Renal pelvis (tissue), 4 donors: ENCODE data around the gene ANKRD39. TPM values are rescaled to one million over a fixed set of nuclear protein-coding genes. Genes with fewer than 3 reads are reported as not detected.
"Not testable (repeated sequence)": the region's sequence is repeated elsewhere in the genome, so short reads cannot be mapped to it uniquely, and the experiment has no call there.

Experiments
- DNase-seq: peaks from one replicate; pipeline ENCODE4 v3.0.0-alpha.2; 2013
- polyA plus RNA-seq, 3 donors: library from polyadenylated mRNA; unstranded; fragments of 120-200 nt; gene quantifications; one replicate each; pipeline ENCODE4 v1.2.1, GENCODE V29; 2013; ENCODE audit not compliant: insufficient read length in 3 of 3

The ANKRD39 gene
- polyA plus RNA-seq, 3 donors: 8.5 to 11.3 (median 11.0) TPM

DNA sequence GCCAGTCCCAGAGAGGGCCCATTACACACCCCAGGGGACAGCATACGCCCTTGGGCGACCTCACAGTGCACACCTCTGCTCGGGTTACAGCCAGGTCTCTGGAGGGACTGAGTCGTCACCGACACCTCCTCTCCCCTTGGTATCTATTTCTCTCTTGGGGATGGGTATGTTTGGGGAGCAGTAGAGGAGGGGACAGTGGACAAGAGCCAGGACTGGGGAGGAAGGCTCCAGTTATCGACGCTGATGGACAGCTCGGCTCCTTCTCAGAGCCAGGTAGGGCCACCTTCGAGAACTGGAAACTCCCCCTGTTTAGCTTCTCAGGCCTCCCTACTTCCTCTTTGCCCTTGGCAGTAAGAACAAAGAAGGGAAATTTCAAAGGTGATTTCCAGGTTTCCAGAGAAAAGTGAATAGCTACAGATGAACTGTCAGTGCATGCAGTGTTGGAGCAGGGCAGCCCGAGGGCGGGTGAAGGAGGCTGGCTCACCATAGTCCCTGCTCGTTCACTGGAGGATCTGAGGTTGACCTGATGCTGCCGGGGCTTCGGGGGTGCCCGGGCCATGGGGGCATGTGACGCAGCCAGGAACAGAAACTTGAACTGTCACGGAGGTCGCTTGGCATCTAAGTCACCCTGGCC, 16.5 kb upstream of the ANKRD39 start:
- DNase-seq: no peak

DNA sequence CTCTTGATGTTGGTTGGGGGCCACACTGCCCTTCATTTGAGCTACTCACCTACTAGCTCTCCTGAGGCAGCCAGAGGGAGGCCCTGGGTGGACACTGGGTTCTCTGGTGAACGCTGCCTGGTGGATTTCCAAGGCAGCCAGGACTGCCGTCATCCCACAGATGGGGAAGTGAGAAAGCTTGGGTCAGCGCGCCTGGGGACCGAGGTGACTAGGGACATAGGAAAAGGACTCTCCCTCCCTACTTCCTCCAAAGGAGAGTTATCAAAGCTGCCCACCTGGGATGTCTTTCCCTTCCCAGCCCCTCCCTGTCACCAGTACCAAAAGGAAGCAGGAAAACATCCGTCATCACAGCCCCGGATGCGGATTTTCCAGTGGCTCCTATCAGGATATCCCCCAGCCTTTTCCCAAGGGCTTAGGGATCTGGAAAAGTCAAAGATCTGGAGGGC, 15.9 kb upstream of the ANKRD39 start:
- DNase-seq: no peak

- DNase-seq: no peak
Observed at GRCh38 chr2:96872591-96873349, 15.0 kb upstream of the ANKRD39 start.

DNA sequence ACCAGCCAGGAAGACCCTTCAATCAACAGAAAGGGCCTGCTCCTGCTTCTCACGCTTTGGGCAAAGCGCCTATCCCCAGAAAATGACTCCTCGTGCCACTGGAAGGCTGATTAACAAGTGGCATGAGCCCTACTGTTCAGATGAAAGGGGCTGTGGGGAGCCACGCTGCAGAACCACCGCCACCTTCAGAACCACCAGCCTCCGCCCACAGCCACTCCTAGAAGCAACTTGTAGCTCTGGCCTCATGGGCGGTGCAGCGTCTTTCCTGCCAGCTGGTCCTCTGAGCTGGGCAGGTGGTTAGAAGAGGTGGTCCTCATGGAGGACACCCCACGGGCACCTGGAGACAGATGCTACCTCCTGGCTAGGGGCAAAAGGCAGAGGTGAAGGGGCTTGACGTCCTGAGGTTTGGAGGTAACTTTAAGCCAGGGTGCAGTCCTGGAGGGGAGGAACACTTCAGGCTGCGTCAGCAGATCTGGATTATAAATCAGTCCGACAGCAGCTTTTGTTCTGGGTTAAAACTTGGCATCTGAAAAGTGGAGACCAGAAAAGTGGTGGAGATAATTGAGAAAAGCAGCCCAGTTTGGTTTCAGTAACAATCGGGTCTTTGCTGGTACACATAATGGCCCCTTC, 12.9 kb upstream of the ANKRD39 start:
- no peak for DNase-seq

GRCh38 chr2:96869822-96870625, 12.2 kb upstream of the ANKRD39 start, which contains the start of gene SEMA4C:
TSS of gene SEMA4C (minus strand) at chr2:96870080. CDS start at chr2:96867886, 2,194 bp downstream.
- DNase-seq: no peak

- DNase-seq: peak; percentile 84
Observed at GRCh38 chr2:96869281-96869821, 11.5 kb upstream of the ANKRD39 start.

GRCh38 chr2:96868555-96869280, 10.9 kb upstream of the ANKRD39 start:
- peak; percentile 90 for DNase-seq

- no peak for DNase-seq
Observed at GRCh38 chr2:96867756-96868554, 10.1 kb upstream of the ANKRD39 start.

DNA sequence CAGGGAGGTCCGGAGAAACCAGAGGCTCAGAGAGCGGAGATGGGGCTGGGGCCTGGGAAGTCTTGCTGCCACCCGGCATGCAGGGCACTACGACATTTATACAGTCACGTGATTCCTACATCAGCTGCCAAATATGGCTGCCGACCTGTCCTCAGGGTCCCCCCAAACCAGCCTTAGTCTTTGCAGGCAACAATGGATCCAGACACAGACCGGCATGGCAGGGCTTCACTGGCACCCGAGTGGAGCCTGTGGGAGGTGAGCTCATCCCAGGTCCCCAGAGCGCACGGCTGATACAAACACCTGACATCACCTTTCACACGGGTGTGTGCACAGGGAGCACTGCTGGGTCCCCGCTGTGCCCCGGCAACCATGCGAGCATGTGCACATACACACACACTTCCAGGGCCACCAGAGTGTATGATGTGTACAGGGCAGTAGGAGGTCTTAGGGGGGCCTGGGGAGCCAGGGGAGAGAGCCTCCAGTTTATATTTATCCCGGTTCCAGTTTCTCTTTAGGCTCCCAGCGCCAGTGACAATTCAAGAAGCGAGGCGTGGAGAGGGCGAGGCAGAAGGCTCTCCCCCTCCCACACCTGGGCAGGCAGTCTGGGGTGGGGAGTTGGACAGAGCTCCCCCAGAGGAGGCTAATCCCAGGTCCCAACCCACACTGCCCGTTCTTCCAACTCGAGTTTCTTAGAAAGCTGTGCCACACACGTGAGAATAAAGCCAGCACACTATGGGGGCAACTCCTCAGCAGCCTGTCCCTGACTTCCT, 9.4 kb upstream of the ANKRD39 start:
- no peak for DNase-seq

DNA sequence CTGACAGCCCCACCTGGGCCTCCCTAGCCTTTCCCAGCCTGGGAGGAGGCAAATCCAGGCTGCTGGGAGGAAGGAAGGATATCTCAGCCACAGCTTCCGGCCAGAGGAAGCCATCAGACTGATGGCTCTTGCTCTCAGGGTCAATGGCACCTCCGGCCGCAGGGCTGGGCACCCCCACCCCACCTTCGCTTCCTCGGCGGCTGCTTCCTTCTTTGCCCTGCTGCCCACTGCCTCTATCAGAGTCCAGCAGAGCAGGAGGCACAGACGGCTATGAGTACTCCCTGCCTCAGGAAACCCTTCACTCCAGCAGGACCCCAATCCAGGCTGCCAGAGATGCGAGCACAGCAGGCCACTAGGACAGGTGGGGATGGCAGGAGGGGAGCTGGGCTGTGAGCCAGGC, 8.8 kb upstream of the ANKRD39 start:
- DNase-seq: no peak

DNA sequence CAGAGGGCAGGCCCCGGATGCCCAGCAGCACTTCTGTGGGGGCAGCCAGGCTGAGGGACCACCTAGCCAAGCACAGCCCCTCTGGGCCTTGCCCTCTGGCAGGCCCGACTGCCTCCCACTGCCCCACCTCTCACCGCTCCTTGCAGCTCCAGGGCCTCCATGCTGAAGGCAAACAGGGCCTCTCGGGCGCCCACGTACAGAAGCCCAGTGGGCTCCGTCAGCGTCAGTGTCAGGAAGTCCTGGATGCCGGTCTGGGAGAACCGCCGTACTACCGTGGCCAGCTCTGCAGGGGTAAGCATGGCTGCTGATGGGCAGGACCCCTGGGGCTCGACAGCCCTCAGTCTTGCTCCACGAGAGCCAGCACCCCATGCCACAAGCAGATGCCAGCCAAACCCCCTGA, 8.3 kb upstream of the ANKRD39 start:
- no peak for DNase-seq

DNA sequence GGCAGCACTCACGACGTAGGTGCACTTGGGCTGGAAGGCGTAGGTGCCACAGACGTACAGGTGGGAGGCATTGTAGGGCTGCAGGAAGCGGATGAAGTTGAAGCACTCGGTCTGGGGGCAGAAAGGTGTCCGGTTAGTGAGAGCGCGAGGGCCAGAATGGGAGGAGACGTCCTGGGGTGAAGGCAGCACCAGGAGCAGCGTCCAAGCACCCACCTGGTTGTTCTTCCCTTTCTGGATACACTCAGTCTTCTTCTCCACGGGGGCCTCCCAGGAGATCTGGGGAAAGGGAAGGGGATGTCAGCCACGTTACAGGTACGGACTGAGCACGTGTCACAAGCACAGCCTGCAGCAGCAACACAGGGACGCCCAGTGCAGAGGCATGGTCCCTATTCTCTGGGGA, 7.8 kb upstream of the ANKRD39 start:
- DNase-seq: no peak

- DNase-seq: no peak
Observed at GRCh38 chr2:96864343-96865091, 6.7 kb upstream of the ANKRD39 start.

DNA sequence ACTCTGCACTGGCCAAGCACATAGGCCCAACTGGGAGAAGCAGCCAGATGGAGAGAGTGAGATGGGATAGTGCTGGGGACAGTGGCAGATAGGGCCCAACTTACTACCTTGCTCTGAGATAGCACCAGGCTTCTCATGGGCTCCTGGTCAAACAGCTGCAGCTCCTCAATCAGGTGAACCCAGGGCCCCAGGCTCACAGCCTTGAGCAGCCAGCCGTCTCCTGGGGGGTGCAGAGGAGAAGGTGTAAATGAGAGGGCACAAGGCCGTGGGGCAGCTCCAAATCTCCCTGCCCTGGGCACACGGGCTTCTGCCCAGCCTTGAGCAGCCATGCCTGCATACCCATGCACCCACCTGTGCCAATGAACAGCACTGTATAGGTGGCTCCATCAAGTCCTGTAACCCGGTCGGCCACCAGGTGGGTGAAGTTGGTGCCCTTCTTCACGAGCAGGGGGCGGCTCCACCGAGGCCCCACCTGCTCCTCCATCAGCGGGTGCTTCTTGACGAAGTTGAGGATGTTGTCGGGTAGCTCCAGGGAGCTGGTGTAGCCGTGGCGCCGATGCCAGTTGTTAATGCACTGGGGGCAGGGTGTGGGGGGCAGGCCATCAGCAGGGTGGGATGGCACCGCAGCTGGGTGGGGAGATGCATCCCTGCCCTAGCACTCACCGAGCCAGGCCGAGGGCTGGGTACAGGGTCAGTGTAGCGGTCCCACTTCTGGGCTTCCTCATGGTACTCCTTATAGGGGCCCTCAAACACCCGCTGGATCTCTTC, 5.9 kb upstream of the ANKRD39 start:
- no peak for DNase-seq

DNA sequence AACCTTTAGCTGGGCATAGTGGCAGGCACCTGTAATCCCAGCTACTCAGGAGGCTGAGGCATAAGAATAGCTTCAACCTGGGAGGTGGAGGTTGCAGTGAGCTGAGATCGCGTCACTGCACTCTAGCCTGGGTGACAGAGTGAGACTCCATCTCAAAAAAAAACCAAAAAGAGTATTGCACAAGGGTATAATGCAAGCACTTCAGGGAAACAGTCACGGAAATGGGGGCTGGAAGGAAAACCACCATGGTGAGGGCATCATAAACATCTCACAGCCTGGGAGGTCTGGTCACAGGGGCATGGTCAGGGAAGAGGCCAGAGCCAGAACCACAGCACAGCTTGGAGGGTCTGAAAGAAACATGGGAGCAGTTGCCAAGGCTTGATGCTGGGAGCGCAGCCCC, 5.2 kb upstream of the ANKRD39 start:
- DNase-seq: not testable (repeated sequence)

GRCh38 chr2:96861074-96861473, 3.3 kb upstream of the ANKRD39 start:
- DNase-seq: no peak

DNA sequence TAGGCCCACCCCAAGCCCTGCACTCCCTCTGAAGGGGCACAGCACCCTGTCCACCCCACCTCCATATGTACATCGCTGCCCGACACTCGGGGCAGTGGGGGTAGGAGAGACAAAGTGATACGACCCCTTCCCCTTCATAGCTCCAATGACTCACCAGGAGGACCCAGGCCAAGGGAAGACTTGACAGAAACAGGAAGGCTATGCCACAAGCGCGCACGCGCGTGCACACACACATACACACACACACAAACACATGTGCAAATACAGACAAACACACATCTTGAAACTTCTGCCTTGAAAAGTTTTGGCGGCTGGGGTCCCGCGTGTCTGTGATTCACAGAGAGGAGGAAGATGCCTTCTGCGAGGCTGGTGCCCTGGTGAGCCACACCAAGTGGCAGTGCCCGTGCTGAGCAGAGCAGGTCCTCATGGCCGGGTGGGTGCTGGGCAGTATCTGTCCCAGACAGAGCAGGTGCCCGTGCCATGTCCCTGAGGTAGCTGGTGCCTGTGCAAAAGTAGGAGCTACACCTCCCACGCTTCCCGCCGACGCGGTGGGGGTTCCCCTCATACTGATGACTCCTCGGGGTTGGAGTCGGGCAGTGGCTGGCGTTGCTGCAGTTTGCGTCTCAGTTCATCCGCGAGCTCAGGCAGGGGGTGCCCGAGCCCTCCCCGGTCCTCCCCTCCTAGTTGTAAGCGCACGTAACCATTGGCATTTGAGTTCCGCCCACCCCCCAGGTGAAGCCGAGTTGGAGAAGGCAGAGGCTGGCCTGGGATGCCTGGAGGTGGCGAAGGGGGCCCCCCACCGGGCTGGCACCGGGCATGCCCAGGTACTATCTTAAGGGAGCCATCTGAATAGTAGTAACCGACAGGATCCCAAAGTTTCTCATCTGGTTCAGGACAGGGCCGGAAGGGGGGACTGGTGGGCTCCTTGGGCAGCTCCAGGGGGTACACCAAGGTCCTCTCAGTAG, 2.5 kb upstream of the ANKRD39 start:
- no peak for DNase-seq
